OCI-LY1 (cell line): ENCODE results near the gene TLK1.

ENCODE experiments used
- H2AFZ ChIP-seq: fragments of 200-600 bp; sonication (generic), shearing (Covaris generic); 2 replicates; pipeline ENCODE4 v1.6.0; 2014; ENCODE audit warnings: antibody characterized with exemption, mild to moderate bottlenecking, low read length
- H3F3A ChIP-seq: fragments of 200-600 bp; sonication (generic), shearing (Covaris generic); 2 replicates; pipeline ENCODE4 v1.6.0; 2014; ENCODE audit warnings: mild to moderate bottlenecking, antibody characterized with exemption, low read length, moderate library complexity; ENCODE audit not compliant: insufficient read depth
- H3K27ac ChIP-seq: fragments of 200-600 bp; sonication (generic); 2 replicates; pipeline ENCODE4 v1.5.1; 2014; ENCODE audit warnings: low read length, mixed run types, mild to moderate bottlenecking, low read depth; ENCODE audit not compliant: poor library complexity, severe bottlenecking
- H3K27me3 ChIP-seq: fragments of 200-600 bp; sonication (generic); 2 replicates; pipeline ENCODE4 v1.6.0; 2014; ENCODE audit warnings: antibody characterized with exemption, mild to moderate bottlenecking, low read length, moderate library complexity; ENCODE audit not compliant: insufficient read depth
- H3K36me3 ChIP-seq: fragments of 200-600 bp; sonication (generic); 2 replicates; pipeline ENCODE4 v1.6.1; 2014; ENCODE audit warnings: mild to moderate bottlenecking, antibody characterized with exemption, low read length, moderate library complexity, mixed read lengths; ENCODE audit not compliant: insufficient read depth
- H3K4me1 ChIP-seq: fragments of 200-600 bp; sonication (generic); 2 replicates; pipeline ENCODE4 v1.5.1; 2014; ENCODE audit warnings: mild to moderate bottlenecking, low read length, moderate library complexity; ENCODE audit not compliant: insufficient read depth, severe bottlenecking
- H3K4me2 ChIP-seq: fragments of 200-600 bp; sonication (generic), shearing (Covaris generic); 2 replicates; pipeline ENCODE4 v1.6.1; 2014; ENCODE audit warnings: low read length
- H3K4me3 ChIP-seq: fragments of 200-600 bp; sonication (generic); 2 replicates; pipeline ENCODE4 v1.5.1; 2014; ENCODE audit warnings: low read length, low read depth, mild to moderate bottlenecking, mixed read lengths; ENCODE audit not compliant: poor library complexity, severe bottlenecking
- H3K79me2 ChIP-seq: fragments of 200-600 bp; shearing (Covaris generic); 2 replicates; pipeline ENCODE4 v1.6.1; 2016; ENCODE audit warnings: mixed run types, low read length, mixed read lengths; ENCODE audit not compliant: insufficient read depth
- H3K9ac ChIP-seq: fragments of 200-600 bp; sonication (generic), shearing (Covaris generic); 2 replicates; pipeline ENCODE4 v1.6.1; 2014; ENCODE audit warnings: mild to moderate bottlenecking, low read length, mixed read lengths
- H3K9me2 ChIP-seq: fragments of 200-600 bp; sonication (generic), shearing (Covaris generic); 2 replicates; pipeline ENCODE4 v1.6.1; 2014; ENCODE audit warnings: low read depth, mild to moderate bottlenecking, low read length, mixed read lengths
- H3K9me3 ChIP-seq: fragments of 200-600 bp; shearing (Covaris generic); 2 replicates; pipeline ENCODE4 v1.6.1; 2014; ENCODE audit warnings: low read length, mixed read lengths
- H4K20me1 ChIP-seq: fragments of 200-600 bp; sonication (generic), shearing (Covaris generic); 2 replicates; pipeline ENCODE4 v1.6.0; 2016; ENCODE audit warnings: mild to moderate bottlenecking, low read length; ENCODE audit not compliant: insufficient read depth
- CTCF ChIP-seq: fragments of 200-600 bp; sonication (generic), shearing (Covaris generic); IDR thresholded peaks from 2 replicates; pipeline ENCODE4 v1.5.1; 2017; ENCODE audit warnings: mild to moderate bottlenecking, antibody characterized with exemption, low read length, moderate library complexity, mixed read lengths
- EZH2 ChIP-seq: fragments of 200-600 bp; sonication (generic), shearing (Covaris generic); IDR thresholded peaks from 2 replicates; pipeline ENCODE4 v1.8.0; 2017; ENCODE audit warnings: borderline replicate concordance, mixed run types, mild to moderate bottlenecking, antibody characterized with exemption, low read length, moderate library complexity, mixed read lengths

TLK1 gene

GRCh38 chr2:171004833-171005232 lies 155.9 kb downstream of the TLK1 start:
- no peaks in the 10 kb centered on the region for H3K4me1 ChIP-seq
- TF ChIP-seq CTCF (no peak), EZH2 (no peak)
- H3K4me3 ChIP-seq, result no peak overlapping the region
- no peak overlapping the region for H3K27ac ChIP-seq
- no peaks in the 10 kb centered on the region for H3F3A ChIP-seq
- no peaks in the 10 kb centered on the region for H3K9me3 ChIP-seq
- H3K9me2 ChIP-seq, result no peaks in the 10 kb centered on the region
- H3K9ac ChIP-seq, result no peak overlapping the region
- no peaks in the 10 kb centered on the region for H3K79me2 ChIP-seq
- peaks cover 90% of the 10 kb centered on the region for H3K36me3 ChIP-seq
- H4K20me1 ChIP-seq, result no peaks in the 10 kb centered on the region
- H2AFZ ChIP-seq, result no peak overlapping the region
- H3K27me3 ChIP-seq, result no peaks in the 10 kb centered on the region
- H3K4me2 ChIP-seq, result no peak overlapping the region

- Histone ChIP-seq H3K27me3 (no peaks in the 10 kb centered on the region), H3K4me1 (no peaks in the 10 kb centered on the region), H2AFZ (no peak overlapping the region), H3K36me3 (peaks cover 89% of the 10 kb centered on the region), H3K9ac (no peak overlapping the region), H3K27ac (no peak overlapping the region), H4K20me1 (no peaks in the 10 kb centered on the region), H3K9me2 (no peaks in the 10 kb centered on the region), H3K79me2 (no peaks in the 10 kb centered on the region), H3K4me3 (no peak overlapping the region), H3K9me3 (no peaks in the 10 kb centered on the region), H3K4me2 (no peak overlapping the region), H3F3A (no peaks in the 10 kb centered on the region)
- TF ChIP-seq EZH2, result no peak
- TF ChIP-seq CTCF, result no peak
Measured at GRCh38 chr2:171004363-171004762, 156.3 kb downstream of the TLK1 start.

- H3K9me2 ChIP-seq, result no peaks in the 10 kb centered on the region
- no peak overlapping the region for H3K4me2 ChIP-seq
- H3K79me2 ChIP-seq, result no peaks in the 10 kb centered on the region
- no peaks in the 10 kb centered on the region for H3K9me3 ChIP-seq
- H3F3A ChIP-seq, result no peaks in the 10 kb centered on the region
- no peaks in the 10 kb centered on the region for H3K4me1 ChIP-seq
- H2AFZ ChIP-seq, result no peak overlapping the region
- H3K9ac ChIP-seq, result no peak overlapping the region
- no peak overlapping the region for H3K4me3 ChIP-seq
- H4K20me1 ChIP-seq, result no peaks in the 10 kb centered on the region
- no peak for TF ChIP-seq EZH2
- no peak for TF ChIP-seq CTCF
- H3K36me3 ChIP-seq, result peaks cover 83% of the 10 kb centered on the region
- H3K27ac ChIP-seq, result no peak overlapping the region
- no peaks in the 10 kb centered on the region for H3K27me3 ChIP-seq
Measured at GRCh38 chr2:170999654-171000053, 161.0 kb downstream of the TLK1 start.
